GM12878 (cell line): ENCODE measurements around the gene UHRF1. TPM values are rescaled to one million over a fixed set of nuclear protein-coding genes. Genes with fewer than 3 reads are reported as not detected.

Experiments
- ATAC-seq: fragments of 200-7000 bp; cut with Tn5 transposase; 3 replicates; pipeline ENCODE4 v1.9.1; 2020; ENCODE audit warnings: mild to moderate bottlenecking, moderate library complexity
- BruUV-seq: library from RNA; stranded (reverse); fragments of 400-500 nt; replicated peaks from 2 replicates; lab custom pipeline; 2021; lab: Mats Ljungman, UMichigan
- CTCF ChIA-PET: fragments of 300-600 bp; sonication (Branson Sonifier 250); formaldehyde crosslinking; extraction: SDS; loops from one replicate; lab custom pipeline; 2021; ENCODE audit warnings: inconsistent platforms; lab: Yijun Ruan, JAX
- POLR2A ChIA-PET: fragments of 350-600 bp; formaldehyde crosslinking; extraction: SDS; loops from one replicate; lab custom pipeline; 2021; ENCODE audit warnings: inconsistent platforms; lab: Charles Lee
- RAD21 ChIA-PET: fragments of 300-600 bp; sonication (Branson Sonifier 250); formaldehyde crosslinking; loops from one replicate; lab custom pipeline; 2023; ENCODE audit warnings: antibody characterized with exemption; ENCODE audit not compliant: unreplicated experiment; lab: Charles Lee
- SMC1A ChIA-PET: fragments of 300-600 bp; sonication (Branson Sonifier 250); formaldehyde crosslinking; loops from one replicate; lab custom pipeline; 2023; ENCODE audit not compliant: unreplicated experiment, uncharacterized antibody; lab: Charles Lee
- DNase-seq: peaks from one replicate; pipeline ENCODE4 v3.0.0-alpha.2; 2011; ENCODE audit warnings: low read depth, low spot score
- FAIRE-seq: peaks from 3 replicates; lab custom pipeline; 2011; peaks lifted over from hg19 to GRCh38; lab: Jason Lieb, UNC
- H2AFZ ChIP-seq: 2 replicates; pipeline ENCODE4 v1.6.0; 2011; ENCODE audit warnings: low read depth, low read length, control low read depth; ENCODE audit not compliant: control insufficient read depth
- H3K27ac ChIP-seq: 2 replicates; pipeline ENCODE4 v1.5.1; 2011; ENCODE audit warnings: control low read depth; ENCODE audit not compliant: control insufficient read depth, insufficient read depth
- H3K27me3 ChIP-seq, 2 experiments: replicated peaks in 1 of 2; 2 replicates each; pipeline versions ENCODE4 v1.6.0 to v1.6.1; 2011; ENCODE audit warnings: low read length in 1 of 2; ENCODE audit not compliant: control insufficient read depth in 2 of 2, insufficient read depth in 2 of 2
- H3K36me3 ChIP-seq, 2 experiments: 2 replicates each; pipeline ENCODE4 v1.5.1; 2011; ENCODE audit warnings: low read length in 1 of 2; ENCODE audit not compliant: control insufficient read depth in 2 of 2, insufficient read depth in 2 of 2
- H3K4me1 ChIP-seq: 2 replicates; pipeline ENCODE4 v1.6.1; 2011; ENCODE audit warnings: mild to moderate bottlenecking, low read length, moderate library complexity, mixed read lengths; ENCODE audit not compliant: control insufficient read depth, insufficient read depth
- H3K4me2 ChIP-seq: 2 replicates; pipeline ENCODE4 v1.6.0; 2011; ENCODE audit warnings: control low read depth; ENCODE audit not compliant: control insufficient read depth, insufficient read depth
- H3K4me3 ChIP-seq: fragments of 200-600 bp; sonication (generic); 2 replicates; pipeline ENCODE4 v1.5.1; 2016
- H3K79me2 ChIP-seq: 2 replicates; pipeline ENCODE4 v1.6.0; 2011; ENCODE audit warnings: low read length; ENCODE audit not compliant: control insufficient read depth, insufficient read depth
- H3K9ac ChIP-seq: 2 replicates; pipeline ENCODE4 v1.8.0; 2011; ENCODE audit warnings: low read length, control low read depth, mixed read lengths; ENCODE audit not compliant: control insufficient read depth, insufficient read depth
- H3K9me3 ChIP-seq: replicated peaks from 3 replicates; pipeline ENCODE4 v1.5.1; 2011; ENCODE audit warnings: mild to moderate bottlenecking, low read length; ENCODE audit not compliant: control insufficient read depth, insufficient read depth
- H4K20me1 ChIP-seq: 2 replicates; pipeline ENCODE4 v1.6.0; 2011; ENCODE audit not compliant: control insufficient read depth, insufficient read depth
- BHLHE40 ChIP-seq, 2 experiments: fragments of 450-650 bp in 1 of 2; IDR thresholded peaks; 2 replicates each; pipeline ENCODE4 v1.6.1; 2011 to 2017; ENCODE audit warnings: low read depth in 2 of 2, borderline replicate concordance in 1 of 2, improper control_type of control experiment in 1 of 2, low read length in 1 of 2, mild to moderate bottlenecking in 1 of 2
- BMI1 ChIP-seq: fragments of 450-650 bp; IDR thresholded peaks from 2 replicates; pipeline ENCODE4 v1.6.1; 2016; ENCODE audit warnings: mild to moderate bottlenecking, moderate library complexity, borderline replicate concordance
- CBX3 ChIP-seq: fragments of 200-600 bp; sonication (generic); IDR thresholded peaks from 2 replicates; pipeline ENCODE4 v1.6.1; 2016; ENCODE audit warnings: low read depth, borderline replicate concordance
- CREM ChIP-seq: IDR thresholded peaks from 2 replicates; pipeline ENCODE4 v1.6.1; 2014; ENCODE audit warnings: antibody characterized with exemption, low read depth
- HDGF ChIP-seq: fragments of 450-650 bp; IDR thresholded peaks from 2 replicates; pipeline ENCODE4 v1.6.1; 2016; ENCODE audit warnings: antibody characterized with exemption
- MEF2B ChIP-seq: fragments of 450-650 bp; IDR thresholded peaks from 2 replicates; pipeline ENCODE4 v1.6.1; 2018; ENCODE audit warnings: mild to moderate bottlenecking, moderate library complexity; ENCODE audit not compliant: partially characterized antibody, poor library complexity, severe bottlenecking
- NFIC ChIP-seq: IDR thresholded peaks from 2 replicates; pipeline ENCODE4 v1.6.1; 2012; ENCODE audit warnings: low read depth, mild to moderate bottlenecking, inconsistent platforms, low read length, moderate library complexity
- PML ChIP-seq: IDR thresholded peaks from 2 replicates; pipeline ENCODE4 v1.6.1; 2012; ENCODE audit warnings: low read length, inconsistent platforms
- POU2F2 ChIP-seq: IDR thresholded peaks from 3 replicates; pipeline ENCODE4 v1.6.1; 2011; ENCODE audit warnings: low read depth, mild to moderate bottlenecking, low read length, borderline replicate concordance
- TAF1 ChIP-seq: IDR thresholded peaks from 2 replicates; pipeline ENCODE4 v1.6.1; 2011; ENCODE audit warnings: mild to moderate bottlenecking, low read depth, low read length, borderline replicate concordance
- ZBTB40 ChIP-seq: fragments of 450-650 bp; IDR thresholded peaks from 2 replicates; pipeline ENCODE4 v1.6.1; 2016; ENCODE audit warnings: mild to moderate bottlenecking, moderate library complexity, borderline replicate concordance
- WGBS: methylation state at CpG from one replicate; pipeline ENCODE4 v1.1.6; 2016; ENCODE audit warnings: low lambda C conversion rate; ENCODE audit not compliant: insufficient replicate concordance, insufficient coverage; ENCODE audit errors: missing lambda C conversion rate; 5-methylcytosine and 5-hydroxymethylcytosine counted together
- in situ Hi-C: fragments of 300-500 bp; cut with MboI; formaldehyde crosslinking; loops from 9 replicates; pipeline ENCODE4 v1.14.3; 2018; ENCODE audit warnings: mixed read lengths
- intact Hi-C: fragments of 100-400 bp; cut with micrococcal nuclease; formaldehyde crosslinking; loops from one replicate; pipeline ENCODE4 v1.14.2; 2022; ENCODE audit not compliant: unreplicated experiment
- polyA plus RNA-seq, 11 experiments: library from polyadenylated mRNA; depleted of rRNA in 4 of 11; unstranded in 6 of 11; stranded (reverse) in 5 of 11; fragments of >200 nt; fragmentation: Nextera tagmentation in 4 of 11; fragmentation: Illumina TruSeq in 1 of 11; extraction: Ambion mirVana in 4 of 11; extraction: Trizol in 1 of 11; gene quantifications; 1 replicate in 1 of 11; 2 replicates in 10 of 11; pipeline versions ENCODE4 v1.2.1 to v1.2.3, GENCODE V29; 2011 to 2016; ENCODE audit warnings: inconsistent platforms in 2 of 11, missing spikeins in 2 of 11, low read depth in 1 of 11
- total RNA-seq, 4 experiments: library from RNA; depleted of rRNA in 3 of 4; stranded (reverse); fragments of >200 nt in 3 of 4; fragmentation: Illumina TruSeq in 1 of 4; extraction: Trizol in 1 of 4; gene quantifications; 2 replicates each; pipeline versions ENCODE4 v1.2.1 to v1.2.3, GENCODE V29; 2013 to 2021

Gene UHRF1
- total and polyA plus RNA-seq, 10 of the 15 experiments (the other 5 are each of a cell fraction or from before 2014, with no cell fraction given), result 13.0 to 109 (median 37.7) TPM

- ChIA-PET CTCF (no interaction called here), POLR2A (no interaction called here), RAD21 (no interaction called here), SMC1A (no interaction called here)
- intact Hi-C loops (no loop called here), in situ Hi-C loops (no loop called here)
- peak; percentile 47 for ATAC-seq
- H2AFZ ChIP-seq, result no peak overlapping the region
- no peak overlapping the region for H3K9ac ChIP-seq
- DNase-seq, result no peak
- H3K36me3 ChIP-seq, result peaks cover 2 to 12% of the 10 kb centered on the region in 2 experiments; a peak in 2 of 4 replicates
- no peak overlapping the region for H3K4me2 ChIP-seq
- H3K4me1 ChIP-seq, result peaks cover 8% of the 10 kb centered on the region
- TF ChIP-seq MEF2B (peak; percentile 47), BHLHE40 (IDR thresholded peaks at IDR 0.05; ENCODE audit: borderline replicate concordance in 1 of 2, low read depth in 2 of 2, low read length in 1 of 2) (0 out of 4 replicates have a peak, but pooled peaks of 1 of the 2 experiments have one; percentile 13), HDGF (no peak)
- no peak overlapping the region for H3K4me3 ChIP-seq
- FAIRE-seq, result no peak
- H3K9me3 ChIP-seq, result no peaks in the 10 kb centered on the region
- H4K20me1 ChIP-seq, result peaks cover 8% of the 10 kb centered on the region
- WGBS, result 60% methylated on average over 3 of the region's 3 CpGs
- no peaks in the 10 kb centered on the region for H3K27me3 ChIP-seq
- BruUV-seq, result no TSS peak
- H3K79me2 ChIP-seq, result peaks cover 44% of the 10 kb centered on the region
- no peak overlapping the region for H3K27ac ChIP-seq
These were observed 72.3 kb downstream of the UHRF1 start for GRCh38 chr19:4981681-4981958.

- no peaks in the 10 kb centered on the region for H3K27me3 ChIP-seq
- ChIA-PET POLR2A (interaction anchor here (0.6 kb wide), 1 partner anchor 667 kb away, joined by 4 read pairs; no protein-coding TSS in a partner anchor), RAD21 (no interaction called here), CTCF (interaction anchor here (0.6 kb wide), 1 partner anchor 20 kb away, joined by 3 read pairs; no protein-coding TSS in a partner anchor), SMC1A (no interaction called here)
- no TSS peak for BruUV-seq
- 98% methylated on average over 23 of the region's 23 CpGs for WGBS
- no peak overlapping the region for H2AFZ ChIP-seq
- peaks cover 8% of the 10 kb centered on the region for H4K20me1 ChIP-seq
- ATAC-seq (no peak), DNase-seq (no peak)
- in situ Hi-C loops (no loop called here), intact Hi-C loops (no loop called here)
- H3K79me2 ChIP-seq, result peaks cover 31% of the 10 kb centered on the region
- H3K9ac ChIP-seq, result no peak overlapping the region
- TF ChIP-seq TAF1 (no peak), NFIC (no peak), CBX3 (no peak), ZBTB40 (no peak), CREM (no peak), BMI1 (no peak), PML (no peak), POU2F2 (no peak)
- TF ChIP-seq, all 136 proteins: peak for 0
- Histone ChIP-seq H3K9me3 (no peaks in the 10 kb centered on the region), H3K4me3 (no peak overlapping the region), H3K4me2 (no peak overlapping the region), H3K27ac (no peak overlapping the region), H3K4me1 (peaks cover 3% of the 10 kb centered on the region; the same call in 1 of the 2 replicates), H3K36me3 (peaks cover 0 to 8% of the 10 kb centered on the region in 2 experiments; a peak in 1 of 4 replicates)
- FAIRE-seq, result no peak
These were observed 74.2 kb downstream of the UHRF1 start for GRCh38 chr19:4983346-4984105.
